ENCODE results near the gene GLB1L. TPM values are rescaled to one million over a fixed set of nuclear protein-coding genes. Genes with fewer than 3 reads are reported as not detected.
"Not testable (repeated sequence)": the region's sequence is repeated elsewhere in the genome, so short reads cannot be mapped to it uniquely, and the experiment has no call there.

Gene GLB1L
- total RNA-seq, 2 donors from 2014 or later = 2.1 to 2.5 TPM

DNA sequence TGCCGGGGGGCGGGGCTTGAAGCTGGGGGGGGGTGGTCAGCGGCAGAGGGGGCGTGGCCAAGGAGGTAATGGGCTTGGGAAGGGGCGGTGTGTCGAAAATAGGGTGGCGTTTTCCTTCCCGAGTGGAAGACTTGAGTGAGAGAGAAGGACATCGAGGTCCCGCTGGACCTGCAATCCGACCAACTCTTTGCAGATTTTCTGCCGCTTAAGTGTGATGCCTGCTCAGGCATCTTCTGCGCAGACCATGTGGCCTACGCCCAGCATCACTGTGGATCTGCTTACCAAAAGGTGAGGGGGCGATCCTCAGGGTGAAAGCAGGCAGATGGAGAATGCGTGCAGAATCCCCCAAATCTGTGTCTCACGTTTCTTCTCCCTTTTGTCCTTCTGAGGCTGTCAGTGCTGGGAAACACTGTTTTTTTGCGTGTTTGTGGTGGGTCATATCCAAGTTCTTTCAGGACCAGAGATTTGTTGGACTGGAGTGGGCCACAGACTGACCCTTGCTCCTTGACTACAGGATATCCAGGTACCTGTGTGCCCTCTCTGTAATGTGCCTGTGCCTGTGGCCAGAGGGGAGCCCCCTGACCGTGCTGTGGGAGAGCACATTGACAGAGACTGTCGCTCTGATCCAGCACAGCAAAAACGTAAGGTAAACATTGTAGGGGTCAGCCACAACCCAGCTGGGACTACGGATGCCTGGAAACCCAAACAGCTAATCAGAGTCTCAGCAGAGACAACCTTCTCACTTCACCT is 37.9 kb downstream of the GLB1L start:
- no peak for DNase-seq
- TF ChIP-seq, protein P1, sequence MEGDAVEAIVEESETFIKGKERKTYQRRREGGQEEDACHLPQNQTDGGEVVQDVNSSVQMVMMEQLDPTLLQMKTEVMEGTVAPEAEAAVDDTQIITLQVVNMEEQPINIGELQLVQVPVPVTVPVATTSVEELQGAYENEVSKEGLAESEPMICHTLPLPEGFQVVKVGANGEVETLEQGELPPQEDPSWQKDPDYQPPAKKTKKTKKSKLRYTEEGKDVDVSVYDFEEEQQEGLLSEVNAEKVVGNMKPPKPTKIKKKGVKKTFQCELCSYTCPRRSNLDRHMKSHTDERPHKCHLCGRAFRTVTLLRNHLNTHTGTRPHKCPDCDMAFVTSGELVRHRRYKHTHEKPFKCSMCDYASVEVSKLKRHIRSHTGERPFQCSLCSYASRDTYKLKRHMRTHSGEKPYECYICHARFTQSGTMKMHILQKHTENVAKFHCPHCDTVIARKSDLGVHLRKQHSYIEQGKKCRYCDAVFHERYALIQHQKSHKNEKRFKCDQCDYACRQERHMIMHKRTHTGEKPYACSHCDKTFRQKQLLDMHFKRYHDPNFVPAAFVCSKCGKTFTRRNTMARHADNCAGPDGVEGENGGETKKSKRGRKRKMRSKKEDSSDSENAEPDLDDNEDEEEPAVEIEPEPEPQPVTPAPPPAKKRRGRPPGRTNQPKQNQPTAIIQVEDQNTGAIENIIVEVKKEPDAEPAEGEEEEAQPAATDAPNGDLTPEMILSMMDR (IDR thresholded peaks at IDR 0.05) = no peak
- H3K9ac ChIP-seq (ENCODE audit: low read depth in 2 of 2, low read length in 2 of 2) = peak overlapping the region; percentile 15 to 83

DNA sequence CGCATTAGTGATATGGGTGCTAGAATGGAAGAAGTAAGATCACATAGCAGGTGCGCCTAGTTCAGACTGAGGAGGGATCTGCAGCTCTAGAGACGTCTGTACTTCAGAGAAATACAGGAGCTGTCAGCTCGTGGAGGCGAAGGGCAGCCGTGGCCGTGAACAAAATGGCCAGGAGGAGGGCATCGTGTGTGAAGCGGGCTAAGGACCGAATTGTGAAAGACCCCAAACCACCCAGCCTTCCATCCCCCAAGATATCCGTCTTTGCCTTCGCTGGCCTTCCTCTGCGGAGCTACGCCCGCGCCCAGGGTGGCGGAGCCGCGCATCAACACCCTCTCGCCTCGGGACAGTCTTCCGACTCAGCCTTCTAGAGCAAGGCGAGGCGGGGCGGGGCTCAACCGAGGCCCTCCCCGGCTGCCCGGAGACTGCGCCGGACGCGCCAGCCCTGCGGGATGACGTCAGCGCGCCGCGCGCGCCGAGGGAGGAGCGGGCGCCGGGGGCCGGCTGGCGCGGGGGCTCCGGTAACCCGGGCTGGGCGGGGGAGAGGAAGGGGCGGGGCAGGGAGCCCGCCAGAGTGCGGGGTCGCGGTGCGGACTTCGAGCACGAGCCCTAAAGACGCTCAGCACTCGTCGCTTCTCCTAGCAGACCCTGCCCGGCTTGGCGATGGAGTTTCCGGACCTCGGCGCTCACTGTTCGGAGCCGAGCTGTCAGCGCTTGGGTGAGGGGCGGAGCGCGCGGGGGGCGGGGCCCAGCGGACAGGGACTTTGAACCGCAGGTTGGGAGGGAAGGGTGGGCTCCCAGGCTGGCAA is 38.7 kb downstream of the GLB1L start, which contains the start of gene ZFAND2B:
Gene ZFAND2B (plus strand): TSS at position 455 of the 806 bp plus-strand sequence. CDS start 206 bp downstream, at position 661.
- no peaks in the 10 kb centered on the region for H3K9me3 ChIP-seq
- intact Hi-C loops (cut with DNase I) = loop anchor here (2.0 kb wide), 1 partner anchor 28 kb away; the partner anchor contains the start of gene RETREG2
- peak within 1 kb of the TSS; percentile 86 to 92 for H3K9ac ChIP-seq (ENCODE audit: low read depth in 2 of 2, low read length in 2 of 2)
- peak within 1 kb of the TSS; percentile 92 for H3K27ac ChIP-seq
- peak; percentile 97 for DNase-seq
- H3K27me3 ChIP-seq = no peaks in the 10 kb centered on the region
- H3K4me1 ChIP-seq = no peaks in the 10 kb centered on the region
- TF ChIP-seq, protein P1 (IDR thresholded peaks at IDR 0.05) = no peak
- H3K4me3 ChIP-seq = peak within 1 kb of the TSS; percentile 57
- H3K36me3 ChIP-seq = no peaks in the 10 kb centered on the region

More for the DNA sequence above, 37.9 kb downstream of the GLB1L start:
- Histone ChIP-seq H3K27ac (peak overlapping the region; percentile 92), H3K9me3 (no peaks in the 10 kb centered on the region), H3K27me3 (no peaks in the 10 kb centered on the region), H3K4me3 (peak overlapping the region; percentile 57), H3K36me3 (no peaks in the 10 kb centered on the region), H3K4me1 (no peaks in the 10 kb centered on the region)
- intact Hi-C loops (cut with DNase I) = loop anchor here (2.0 kb wide), 1 partner anchor 29 kb away; the partner anchor contains the start of gene RETREG2

DNA sequence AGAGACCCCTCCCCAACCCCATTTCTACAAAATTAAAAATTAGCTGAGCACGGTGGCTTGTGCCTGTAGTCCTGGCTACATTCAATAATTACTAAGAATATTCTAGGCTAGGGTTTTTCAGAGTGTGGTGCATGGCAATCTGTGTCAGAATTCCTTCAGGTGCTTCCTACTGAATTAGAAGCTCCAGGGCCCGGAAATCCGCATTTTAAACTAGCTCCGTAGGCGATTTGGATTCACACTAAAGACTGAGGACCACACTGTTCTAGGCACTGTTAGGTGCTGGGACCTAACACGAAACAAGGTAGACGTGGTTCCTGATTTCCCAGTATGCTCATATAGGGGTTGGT is 39.3 kb downstream of the GLB1L start:
- intact Hi-C loops (cut with DNase I) = loop anchor here (2.0 kb wide), 1 partner anchor 27 kb away; the partner anchor contains the start of gene RETREG2
- DNase-seq = no peak
- Histone ChIP-seq H3K4me3 (peak overlapping the region; percentile 57), H3K9me3 (no peaks in the 10 kb centered on the region), H3K4me1 (no peaks in the 10 kb centered on the region), H3K27me3 (no peaks in the 10 kb centered on the region), H3K9ac (ENCODE audit: low read depth in 2 of 2, low read length in 2 of 2) (peak overlapping the region; percentile 86 to 92), H3K27ac (peak overlapping the region; percentile 92), H3K36me3 (no peaks in the 10 kb centered on the region)
- TF ChIP-seq, protein P1 (IDR thresholded peaks at IDR 0.05) = no peak

DNA sequence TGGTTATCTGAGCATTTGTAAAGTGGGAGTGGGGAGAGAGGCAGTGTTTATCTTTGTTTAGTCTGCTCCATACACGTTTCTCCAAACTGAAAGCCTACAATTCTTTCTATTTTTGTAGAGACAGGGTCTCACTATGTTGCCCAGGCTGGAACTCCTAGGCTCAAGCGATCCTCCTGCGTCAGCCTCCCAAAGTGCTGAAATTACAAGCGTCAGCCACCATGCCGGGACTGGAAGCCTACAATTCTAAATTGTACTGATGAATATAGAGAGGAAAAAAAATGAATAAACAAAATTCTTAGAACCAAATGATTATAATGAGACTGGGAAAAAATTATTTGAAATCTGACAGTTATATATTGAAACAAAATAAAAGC is 40.1 kb downstream of the GLB1L start:
- intact Hi-C loops (cut with DNase I) = no loop called here
- no peaks in the 10 kb centered on the region for H3K9me3 ChIP-seq
- DNase-seq = no peak
- H3K27ac ChIP-seq = no peak overlapping the region
- no peaks in the 10 kb centered on the region for H3K27me3 ChIP-seq
- no peaks in the 10 kb centered on the region for H3K4me1 ChIP-seq
- TF ChIP-seq, protein P1 (IDR thresholded peaks at IDR 0.05) = no peak
- no peak overlapping the region for H3K9ac ChIP-seq (ENCODE audit: low read depth in 2 of 2, low read length in 2 of 2)
- H3K4me3 ChIP-seq = no peak overlapping the region
- H3K36me3 ChIP-seq = no peaks in the 10 kb centered on the region

DNA sequence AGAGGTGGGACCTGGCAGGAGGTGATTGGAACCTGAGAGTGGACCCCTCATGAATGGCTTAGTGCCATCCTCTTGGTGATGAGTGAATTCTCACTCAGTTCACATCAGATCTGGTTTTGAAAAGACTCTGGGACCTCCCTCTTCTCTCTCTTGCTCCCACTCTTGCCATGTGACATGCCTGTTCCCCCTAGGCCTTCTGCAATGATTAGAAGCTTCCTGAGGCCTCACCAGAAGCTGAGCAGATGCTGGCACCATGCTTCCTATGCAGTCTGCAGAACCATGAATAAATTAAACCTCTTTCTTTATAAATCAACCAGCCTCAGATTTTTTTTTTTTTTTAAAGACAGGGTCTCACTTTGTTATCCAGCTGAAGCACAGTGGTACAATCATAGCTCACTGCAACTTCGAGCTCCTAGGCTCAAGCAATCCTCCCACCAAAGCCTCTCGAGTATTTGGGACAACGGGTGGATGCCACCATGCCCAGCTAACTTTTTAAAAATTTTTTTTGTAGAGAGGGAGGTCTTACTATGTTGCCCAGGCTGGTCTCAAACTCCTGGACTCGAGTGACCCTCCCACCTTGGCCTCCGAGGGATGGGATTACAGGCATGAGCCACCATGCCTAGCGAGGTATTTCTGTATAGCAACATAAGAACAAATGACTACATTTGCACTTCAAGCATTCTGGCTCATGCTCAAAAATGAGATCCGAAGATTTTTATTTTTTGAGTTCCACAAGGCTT is 40.6 kb downstream of the GLB1L start:
- no peaks in the 10 kb centered on the region for H3K9me3 ChIP-seq
- H3K27ac ChIP-seq = no peak overlapping the region
- no peak for DNase-seq
- H3K4me1 ChIP-seq = no peaks in the 10 kb centered on the region
- no peaks in the 10 kb centered on the region for H3K36me3 ChIP-seq
- no peaks in the 10 kb centered on the region for H3K27me3 ChIP-seq
- H3K9ac ChIP-seq (ENCODE audit: low read depth in 2 of 2, low read length in 2 of 2) = no peak overlapping the region
- no peak overlapping the region for H3K4me3 ChIP-seq
- intact Hi-C loops (cut with DNase I) = no loop called here
- TF ChIP-seq, protein P1 (IDR thresholded peaks at IDR 0.05) = no peak

DNA sequence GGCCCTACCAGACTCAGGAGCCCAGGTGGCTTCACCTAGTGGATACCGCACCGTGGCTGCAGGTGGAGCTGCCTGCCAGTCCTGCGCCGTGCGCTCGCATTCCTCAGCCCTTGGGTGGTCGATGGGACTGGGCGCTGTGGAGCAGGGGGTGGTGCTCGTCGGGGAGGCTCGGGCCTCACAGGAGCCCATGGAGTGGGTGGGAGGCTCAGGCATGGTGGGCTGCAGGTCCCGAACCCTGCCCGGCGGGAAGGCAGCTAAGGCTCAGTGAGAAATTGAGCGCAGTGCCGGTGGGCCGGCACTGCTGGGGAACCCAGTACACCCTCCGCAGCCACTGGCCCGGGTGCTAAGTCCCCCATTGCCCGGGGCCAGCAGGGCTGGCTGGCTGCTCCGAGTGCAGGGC is 43.9 kb downstream of the GLB1L start:
- H3K9ac ChIP-seq (ENCODE audit: low read depth in 2 of 2, low read length in 2 of 2); H3K36me3 ChIP-seq; H3K27ac ChIP-seq; intact Hi-C loops (cut with DNase I); H3K4me3 ChIP-seq; H3K4me1 ChIP-seq; DNase-seq; H3K27me3 ChIP-seq; H3K9me3 ChIP-seq: not testable (repeated sequence)

DNA sequence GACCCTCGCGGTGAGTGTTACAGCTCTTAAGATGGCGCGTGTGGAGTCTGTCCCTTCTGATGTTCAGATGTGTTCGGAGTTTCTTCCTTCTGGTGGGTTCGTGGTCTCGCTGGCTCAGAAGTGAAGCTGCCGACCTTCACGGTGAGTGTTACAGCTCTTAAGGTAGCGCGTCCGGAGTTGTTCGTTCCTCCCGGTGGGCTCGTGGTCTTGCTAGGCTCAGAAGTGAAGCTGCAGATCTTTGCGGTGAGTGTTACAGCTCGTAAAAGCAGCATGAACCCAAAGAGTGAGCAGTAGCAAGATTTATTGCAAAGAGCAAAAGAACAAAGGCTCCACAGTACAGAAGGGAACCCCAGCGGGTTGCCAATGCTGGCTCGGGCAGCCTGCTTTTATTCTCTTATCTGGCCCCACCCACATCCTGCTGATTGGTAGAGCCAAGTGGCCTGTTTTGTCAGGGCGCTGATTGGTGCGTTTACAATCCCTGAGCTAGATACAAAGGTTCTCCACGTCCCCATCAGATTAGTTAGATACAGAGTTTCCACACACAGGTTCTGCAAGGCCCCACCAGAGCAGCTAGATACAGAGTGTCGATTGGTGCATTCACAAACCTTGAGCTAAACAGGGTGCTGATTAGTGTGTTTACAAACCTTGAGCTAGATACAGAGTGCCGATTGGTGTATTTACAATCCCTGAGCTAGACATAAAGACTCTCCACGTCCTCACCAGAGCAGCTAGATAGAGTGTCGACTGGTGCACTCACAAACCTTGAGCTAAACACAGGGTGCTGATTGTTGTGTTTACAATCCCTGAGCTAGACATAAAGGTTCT is 44.5 kb downstream of the GLB1L start:
- H3K27ac ChIP-seq; H3K9ac ChIP-seq (ENCODE audit: low read depth in 2 of 2, low read length in 2 of 2); DNase-seq; H3K36me3 ChIP-seq; intact Hi-C loops (cut with DNase I); H3K4me3 ChIP-seq; H3K9me3 ChIP-seq; H3K4me1 ChIP-seq; H3K27me3 ChIP-seq: not testable (repeated sequence)

Measured in colonic mucosa (tissue), 4 donors.